Measurements from ENCODE around the gene ADARB2. TPM values are rescaled to one million over a fixed set of nuclear protein-coding genes. Genes with fewer than 3 reads are reported as not detected.
A peak's percentile ranks its signal among the peaks of the same experiment; 100 is the strongest.

Gene ADARB2
- total and polyA plus RNA-seq, 4 experiments from 2014 or later, result 13.5 to 14.1 TPM; not detected in 2

GRCh38 chr10:1202343-1202742 is 535.0 kb downstream of the ADARB2 start:
- peak overlapping the region in 1 of 8 donors; percentile 26 for H3K4me3 Mint-ChIP-seq
- ChIA-PET CTCF (ENCODE audit: partially characterized antibody) (no interaction called here), POLR2A (ENCODE audit: partially characterized antibody) (no interaction called here)
- Histone ChIP-seq H3K36me3 (ENCODE audit: insufficient read depth, low read length) (no peaks in the 10 kb centered on the region), H3K27ac (ENCODE audit: low read depth, low read length) (no peak overlapping the region), H3K27me3 (ENCODE audit: insufficient read depth, low read length) (no peaks in the 10 kb centered on the region), H3K9me3 (ENCODE audit: control insufficient read depth in 1 of 2, low read length in 2 of 2) (no peaks in the 10 kb centered on the region), H3K4me3 (ENCODE audit: low read length in 2 of 2) (no peak overlapping the region), H3K4me1 (ENCODE audit: insufficient read depth, low read length) (no peaks in the 10 kb centered on the region)
- peaks cover 0 to 1% of the 10 kb centered on the region in 2 donors for H3K27me3 Mint-ChIP-seq
- no peaks in the 10 kb centered on the region for H3K9me3 Mint-ChIP-seq
- no peak overlapping the region for H3K27ac Mint-ChIP-seq
- intact Hi-C loops (cut with micrococcal nuclease), result no loop called here
- no peak for DNase-seq
- no peaks in the 10 kb centered on the region for H3K4me1 Mint-ChIP-seq
- H3K36me3 Mint-ChIP-seq, result no peaks in the 10 kb centered on the region

GRCh38 chr10:1200866-1201807 is 536.2 kb downstream of the ADARB2 start:
- H3K9me3 Mint-ChIP-seq, result no peaks in the 10 kb centered on the region
- no peak overlapping the region for H3K4me3 Mint-ChIP-seq
- H3K4me1 ChIP-seq (ENCODE audit: insufficient read depth, low read length), result no peaks in the 10 kb centered on the region
- H3K36me3 Mint-ChIP-seq, result no peaks in the 10 kb centered on the region
- no peak for DNase-seq
- CTCF ChIA-PET (ENCODE audit: partially characterized antibody), result no interaction called here
- no peak overlapping the region for H3K27ac Mint-ChIP-seq
- H3K27me3 Mint-ChIP-seq, result peaks cover under 1 to 1% of the 10 kb centered on the region in 2 donors
- H3K4me3 ChIP-seq (ENCODE audit: low read length in 2 of 2), result no peak overlapping the region
- intact Hi-C loops (cut with micrococcal nuclease), result no loop called here
- no peak overlapping the region for H3K27ac ChIP-seq (ENCODE audit: low read depth, low read length)
- H3K36me3 ChIP-seq (ENCODE audit: insufficient read depth, low read length), result no peaks in the 10 kb centered on the region
- no peaks in the 10 kb centered on the region for H3K27me3 ChIP-seq (ENCODE audit: insufficient read depth, low read length)
- no peaks in the 10 kb centered on the region for H3K4me1 Mint-ChIP-seq
- H3K9me3 ChIP-seq (ENCODE audit: control insufficient read depth in 1 of 2, low read length in 2 of 2), result no peaks in the 10 kb centered on the region
- POLR2A ChIA-PET (ENCODE audit: partially characterized antibody), result no interaction called here

- ChIA-PET POLR2A (ENCODE audit: partially characterized antibody) (no interaction called here), CTCF (ENCODE audit: partially characterized antibody) (no interaction called here)
- Mint-ChIP-seq H3K27ac (no peak overlapping the region), H3K36me3 (no peaks in the 10 kb centered on the region), H3K4me3 (no peak overlapping the region), H3K27me3 (peaks cover 1 to 2% of the 10 kb centered on the region in 2 donors), H3K4me1 (no peaks in the 10 kb centered on the region), H3K9me3 (no peaks in the 10 kb centered on the region)
- intact Hi-C loops (cut with micrococcal nuclease), result no loop called here
- no peaks in the 10 kb centered on the region for H3K4me1 ChIP-seq (ENCODE audit: insufficient read depth, low read length)
- no peak overlapping the region for H3K27ac ChIP-seq (ENCODE audit: low read depth, low read length)
- DNase-seq, result no peak
- no peaks in the 10 kb centered on the region for H3K27me3 ChIP-seq (ENCODE audit: insufficient read depth, low read length)
- no peak overlapping the region for H3K4me3 ChIP-seq (ENCODE audit: low read length in 2 of 2)
- no peaks in the 10 kb centered on the region for H3K36me3 ChIP-seq (ENCODE audit: insufficient read depth, low read length)
- H3K9me3 ChIP-seq (ENCODE audit: control insufficient read depth in 1 of 2, low read length in 2 of 2), result no peaks in the 10 kb centered on the region
Observed at GRCh38 chr10:1199897-1200721, 537.2 kb downstream of the ADARB2 start.

GRCh38 chr10:1199345-1199673 is 538.0 kb downstream of the ADARB2 start:
- Histone ChIP-seq H3K4me3 (ENCODE audit: low read length in 2 of 2) (no peak overlapping the region), H3K27ac (ENCODE audit: low read depth, low read length) (no peak overlapping the region), H3K36me3 (ENCODE audit: insufficient read depth, low read length) (no peaks in the 10 kb centered on the region), H3K4me1 (ENCODE audit: insufficient read depth, low read length) (no peaks in the 10 kb centered on the region), H3K9me3 (ENCODE audit: control insufficient read depth in 1 of 2, low read length in 2 of 2) (no peaks in the 10 kb centered on the region), H3K27me3 (ENCODE audit: insufficient read depth, low read length) (no peaks in the 10 kb centered on the region)
- H3K27ac Mint-ChIP-seq, result no peak overlapping the region
- H3K4me3 Mint-ChIP-seq, result no peak overlapping the region
- CTCF ChIA-PET (ENCODE audit: partially characterized antibody), result no interaction called here
- DNase-seq, result no peak
- intact Hi-C loops (cut with micrococcal nuclease), result no loop called here
- H3K9me3 Mint-ChIP-seq, result no peaks in the 10 kb centered on the region
- H3K4me1 Mint-ChIP-seq, result peaks cover 0 to 3% (median 2%) of the 10 kb centered on the region in 4 donors
- POLR2A ChIA-PET (ENCODE audit: partially characterized antibody), result no interaction called here
- H3K27me3 Mint-ChIP-seq, result peaks cover 1 to 2% of the 10 kb centered on the region in 2 donors
- H3K36me3 Mint-ChIP-seq, result no peaks in the 10 kb centered on the region

- POLR2A ChIA-PET (ENCODE audit: partially characterized antibody), result no interaction called here
Observed at GRCh38 chr10:1198453-1199344, 538.6 kb downstream of the ADARB2 start.

GRCh38 chr10:1197384-1197783 is 539.9 kb downstream of the ADARB2 start:
- Histone ChIP-seq H3K36me3 (ENCODE audit: insufficient read depth, low read length) (no peaks in the 10 kb centered on the region), H3K4me3 (ENCODE audit: low read length in 2 of 2) (no peak overlapping the region), H3K9me3 (ENCODE audit: control insufficient read depth in 1 of 2, low read length in 2 of 2) (no peaks in the 10 kb centered on the region), H3K27ac (ENCODE audit: low read depth, low read length) (no peak overlapping the region), H3K27me3 (ENCODE audit: insufficient read depth, low read length) (no peaks in the 10 kb centered on the region), H3K4me1 (ENCODE audit: insufficient read depth, low read length) (peaks cover 14% of the 10 kb centered on the region)
- DNase-seq, result no peak
- Mint-ChIP-seq H3K27me3 (peaks cover 1 to 2% of the 10 kb centered on the region in 2 donors), H3K36me3 (no peaks in the 10 kb centered on the region), H3K4me3 (no peak overlapping the region), H3K9me3 (no peaks in the 10 kb centered on the region), H3K27ac (no peak overlapping the region), H3K4me1 (peaks cover 10 to 21% (median 15%) of the 10 kb centered on the region in 4 donors)
- ChIA-PET POLR2A (ENCODE audit: partially characterized antibody) (no interaction called here), CTCF (ENCODE audit: partially characterized antibody) (interaction anchor here (0.8 kb wide), 1 partner anchor 171 kb away, joined by 3 read pairs; no protein-coding TSS in a partner anchor)
- intact Hi-C loops (cut with micrococcal nuclease), result no loop called here

More at GRCh38 chr10:1198453-1199344, 538.6 kb downstream of the ADARB2 start:
- Histone ChIP-seq H3K9me3 (ENCODE audit: control insufficient read depth in 1 of 2, low read length in 2 of 2) (no peaks in the 10 kb centered on the region), H3K27ac (ENCODE audit: low read depth, low read length) (no peak overlapping the region), H3K36me3 (ENCODE audit: insufficient read depth, low read length) (no peaks in the 10 kb centered on the region), H3K27me3 (ENCODE audit: insufficient read depth, low read length) (no peaks in the 10 kb centered on the region), H3K4me1 (ENCODE audit: insufficient read depth, low read length) (peaks cover 5% of the 10 kb centered on the region), H3K4me3 (ENCODE audit: low read length in 2 of 2) (no peak overlapping the region)
- CTCF ChIA-PET (ENCODE audit: partially characterized antibody), result interaction anchor here (0.8 kb wide), 1 partner anchor 170 kb away, joined by 3 read pairs; no protein-coding TSS in a partner anchor
- H3K9me3 Mint-ChIP-seq, result no peaks in the 10 kb centered on the region
- peaks cover 5 to 9% (median 6%) of the 10 kb centered on the region in 4 donors for H3K4me1 Mint-ChIP-seq
- no peak overlapping the region for H3K4me3 Mint-ChIP-seq
- intact Hi-C loops (cut with micrococcal nuclease), result no loop called here
- H3K27me3 Mint-ChIP-seq, result peaks cover 1 to 2% of the 10 kb centered on the region in 2 donors
- no peak for DNase-seq
- no peaks in the 10 kb centered on the region for H3K36me3 Mint-ChIP-seq
- H3K27ac Mint-ChIP-seq, result peak overlapping the region in 1 of 7 donors; percentile 62
